A673 (cell line): ENCODE results near the gene RANBP10. TPM values are rescaled to one million over a fixed set of nuclear protein-coding genes. Genes with fewer than 3 reads are reported as not detected.

Experiments
- BruUV-seq: library from RNA; stranded (reverse); fragments of 400-500 nt; replicated peaks from 2 replicates; lab custom pipeline; 2021; lab: Mats Ljungman, UMichigan
- CTCF ChIA-PET: fragments of 300-600 bp; sonication (Branson Sonifier 250); formaldehyde crosslinking; loops from one replicate; lab custom pipeline; 2022; ENCODE audit warnings: antibody characterized with exemption; lab: Charles Lee
- POLR2A ChIA-PET: fragments of 300-600 bp; sonication (Branson Sonifier 250); formaldehyde crosslinking; loops from one replicate; lab custom pipeline; 2022; ENCODE audit warnings: antibody characterized with exemption; ENCODE audit not compliant: low non-redundant PET; lab: Charles Lee
- DNase-seq: peaks from one replicate; pipeline ENCODE4 v3.0.0-alpha.2; 2015; ENCODE audit warnings: low spot score
- H3K27ac ChIP-seq: fragments of 200-600 bp; sonication (generic); 2 replicates; pipeline ENCODE4 v1.5.1; 2016; ENCODE audit warnings: mixed run types, low read depth, mild to moderate bottlenecking, mixed read lengths, antibody characterized with exemption, low read length; ENCODE audit not compliant: poor library complexity, severe bottlenecking
- H3K27me3 ChIP-seq: fragments of 200-600 bp; sonication (generic); replicated peaks from 2 replicates; pipeline ENCODE4 v1.6.1; 2017; ENCODE audit warnings: mixed run types, low read depth, mild to moderate bottlenecking, mixed read lengths, antibody characterized with exemption, low read length; ENCODE audit not compliant: insufficient read depth, poor library complexity
- H3K36me3 ChIP-seq: fragments of 200-600 bp; sonication (generic); 2 replicates; pipeline ENCODE4 v1.6.1; 2016; ENCODE audit warnings: mixed run types, mild to moderate bottlenecking, mixed read lengths, antibody characterized with exemption, low read length; ENCODE audit not compliant: insufficient read depth, poor library complexity, severe bottlenecking
- H3K4me1 ChIP-seq: fragments of 200-600 bp; sonication (generic); 2 replicates; pipeline ENCODE4 v1.6.1; 2017; ENCODE audit warnings: mixed run types, mild to moderate bottlenecking, mixed read lengths, antibody characterized with exemption, low read length; ENCODE audit not compliant: insufficient read depth, poor library complexity, severe bottlenecking
- H3K4me3 ChIP-seq: fragments of 200-600 bp; sonication (generic); 2 replicates; pipeline ENCODE4 v1.5.1; 2016; ENCODE audit warnings: low read depth, mixed run types, mild to moderate bottlenecking, mixed read lengths, low read length; ENCODE audit not compliant: poor library complexity, severe bottlenecking
- H3K9me3 ChIP-seq: fragments of 200-600 bp; sonication (generic); 2 replicates; pipeline ENCODE4 v1.6.1; 2016; ENCODE audit warnings: mixed run types, low read depth, mild to moderate bottlenecking, mixed read lengths, antibody characterized with exemption, low read length; ENCODE audit not compliant: poor library complexity, severe bottlenecking
- EZH2 ChIP-seq: fragments of 200-600 bp; sonication (generic); IDR thresholded peaks from 2 replicates; pipeline ENCODE4 v1.6.1; 2017; ENCODE audit warnings: borderline replicate concordance, low read depth, mild to moderate bottlenecking, mixed read lengths, antibody characterized with exemption, low read length; ENCODE audit not compliant: poor library complexity, severe bottlenecking
- intact Hi-C: fragments of 100-400 bp; cut with micrococcal nuclease; formaldehyde crosslinking; loops from one replicate; pipeline ENCODE4 v1.10.0; 2022; ENCODE audit not compliant: unreplicated experiment
- total RNA-seq: library from RNA; stranded (reverse); gene quantifications from 2 replicates; pipeline ENCODE4 v1.2.3, GENCODE V29; 2021
- TF ChIP-seq, protein P1 (sequence below): fragments of 300-800, 200-600 bp; sonication (generic); conservative IDR thresholded peaks from 2 replicates; pipeline ENCODE4 v1.5.1; 2017; ENCODE audit warnings: low read depth, mild to moderate bottlenecking, antibody characterized with exemption, low read length, moderate library complexity, mixed read lengths

RANBP10 gene
- total RNA-seq, 1 experiment from 2014 or later: 28.0 TPM

DNA sequence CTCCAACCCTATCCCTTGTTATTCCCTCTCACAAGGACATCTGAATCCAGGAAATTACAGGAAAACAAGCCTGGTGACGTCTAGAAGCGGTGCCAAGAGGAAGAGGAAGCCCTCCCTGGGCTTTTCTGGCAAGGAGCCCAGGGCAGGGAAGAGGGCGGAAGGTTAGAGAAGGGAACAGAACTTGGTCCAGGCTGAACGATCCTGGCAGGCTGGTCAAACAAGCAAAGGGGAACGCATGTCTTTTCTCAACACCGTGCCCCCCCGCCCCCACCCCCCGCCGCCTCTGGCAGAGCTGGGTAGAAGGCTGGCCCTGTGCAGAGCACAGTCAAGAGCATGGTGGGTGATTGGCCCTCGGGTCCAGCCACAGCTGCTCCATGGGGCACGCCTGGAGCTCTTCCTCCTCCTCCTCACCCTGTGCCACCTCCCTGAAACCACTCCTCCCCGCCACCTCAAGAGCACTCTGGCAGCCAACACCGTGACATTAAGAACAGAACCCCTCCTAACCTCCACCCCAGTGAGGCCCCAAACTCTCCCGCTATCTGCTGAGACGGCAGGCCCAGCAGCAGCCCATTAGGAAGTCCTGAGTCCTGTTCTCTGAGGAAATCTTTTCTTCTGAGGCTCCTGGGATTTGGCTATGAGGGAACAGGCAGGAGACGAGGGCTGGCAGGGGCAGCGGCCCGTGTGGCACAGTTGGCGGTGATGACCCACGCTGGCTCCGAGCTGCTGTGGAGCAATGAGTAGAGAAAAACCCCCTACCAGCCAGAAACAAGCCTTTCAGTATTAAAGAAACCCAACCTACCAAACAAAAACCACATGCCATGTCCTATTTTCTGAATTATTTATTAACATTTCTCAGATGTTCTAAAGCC lies 132.4 kb downstream of the RANBP10 start:
- ChIA-PET POLR2A (no interaction called here), CTCF (interaction anchor here (0.5 to 1.8 kb wide), 3 partner anchors 87 to 153 kb away, joined by 3 to 8 read pairs (median 3); no protein-coding TSS in a partner anchor)
- intact Hi-C loops: loop anchor here (1.0 to 5.0 kb wide), 2 partner anchors 133 to 254 kb away; partner anchors contain the start of genes RANBP10 and TSNAXIP1
- peak; percentile 78 for DNase-seq
- TF ChIP-seq EZH2: no peak
- TF ChIP-seq, protein P1, sequence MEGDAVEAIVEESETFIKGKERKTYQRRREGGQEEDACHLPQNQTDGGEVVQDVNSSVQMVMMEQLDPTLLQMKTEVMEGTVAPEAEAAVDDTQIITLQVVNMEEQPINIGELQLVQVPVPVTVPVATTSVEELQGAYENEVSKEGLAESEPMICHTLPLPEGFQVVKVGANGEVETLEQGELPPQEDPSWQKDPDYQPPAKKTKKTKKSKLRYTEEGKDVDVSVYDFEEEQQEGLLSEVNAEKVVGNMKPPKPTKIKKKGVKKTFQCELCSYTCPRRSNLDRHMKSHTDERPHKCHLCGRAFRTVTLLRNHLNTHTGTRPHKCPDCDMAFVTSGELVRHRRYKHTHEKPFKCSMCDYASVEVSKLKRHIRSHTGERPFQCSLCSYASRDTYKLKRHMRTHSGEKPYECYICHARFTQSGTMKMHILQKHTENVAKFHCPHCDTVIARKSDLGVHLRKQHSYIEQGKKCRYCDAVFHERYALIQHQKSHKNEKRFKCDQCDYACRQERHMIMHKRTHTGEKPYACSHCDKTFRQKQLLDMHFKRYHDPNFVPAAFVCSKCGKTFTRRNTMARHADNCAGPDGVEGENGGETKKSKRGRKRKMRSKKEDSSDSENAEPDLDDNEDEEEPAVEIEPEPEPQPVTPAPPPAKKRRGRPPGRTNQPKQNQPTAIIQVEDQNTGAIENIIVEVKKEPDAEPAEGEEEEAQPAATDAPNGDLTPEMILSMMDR: no peak
- Histone ChIP-seq H3K27me3 (no peaks in the 10 kb centered on the region), H3K36me3 (no peaks in the 10 kb centered on the region), H3K9me3 (no peaks in the 10 kb centered on the region), H3K4me1 (peaks cover 19% of the 10 kb centered on the region), H3K4me3 (no peak overlapping the region), H3K27ac (peak overlapping the region; percentile 79)
- BruUV-seq: no TSS peak

Other genes with a start within 250 kb of the RANBP10 start
- 68.6 and 74.7 TPM in 2 replicates for gene CTCF, start 244.0 kb downstream of the RANBP10 start, total RNA-seq
- 4.4 and 9.5 TPM in 2 replicates for gene CARMIL2, start 161.4 kb downstream of the RANBP10 start, total RNA-seq
- gene ACD, start 146.3 kb downstream of the RANBP10 start, total RNA-seq: 45.8 and 48.0 TPM in 2 replicates
- gene PARD6A, start 145.6 kb downstream of the RANBP10 start, total RNA-seq: 8.6 and 8.7 TPM in 2 replicates
- 8.5 and 11.2 TPM in 2 replicates for gene ENKD1, start 139.8 kb downstream of the RANBP10 start, total RNA-seq
- not detected in 2 replicates for gene C16orf86, start 139.7 kb downstream of the RANBP10 start, total RNA-seq
- gene GFOD2, start 87.2 kb downstream of the RANBP10 start, total RNA-seq: 22.6 and 25.1 TPM in 2 replicates
- 1.0 and 1.6 TPM in 2 replicates for gene TSNAXIP1, start 329 bp upstream of the RANBP10 start, total RNA-seq
- gene THAP11, start 35.8 kb upstream of the RANBP10 start, total RNA-seq: 46.6 and 48.9 TPM in 2 replicates
- 197 and 217 TPM in 2 replicates for gene NUTF2, start 40.4 kb upstream of the RANBP10 start, total RNA-seq
- gene CENPT, start 41.1 kb upstream of the RANBP10 start, total RNA-seq: 52.9 and 62.3 TPM in 2 replicates
- gene EDC4, start 66.5 kb upstream of the RANBP10 start, total RNA-seq: 99.6 and 99.9 TPM in 2 replicates
- gene NRN1L, start 78.3 kb upstream of the RANBP10 start, total RNA-seq: 0.58 and 0.59 TPM in 2 replicates
- gene PSKH1, start 86.7 kb upstream of the RANBP10 start, total RNA-seq: 24.2 and 27.4 TPM in 2 replicates
- 2.9 and 3.2 TPM in 2 replicates for gene CTRL, start 125.3 kb upstream of the RANBP10 start, total RNA-seq
- gene PSMB10, start 130.3 kb upstream of the RANBP10 start, total RNA-seq: 21.6 and 24.8 TPM in 2 replicates
- gene LCAT, start 137.6 kb upstream of the RANBP10 start, total RNA-seq: 15.5 and 17.6 TPM in 2 replicates
- 41.9 and 47.6 TPM in 2 replicates for gene SLC12A4, start 162.1 kb upstream of the RANBP10 start, total RNA-seq
- not detected in 2 replicates for gene DPEP3, start 173.9 kb upstream of the RANBP10 start, total RNA-seq
- not detected in 2 replicates for gene DPEP2, start 192.9 kb upstream of the RANBP10 start, total RNA-seq
- not detected in 2 replicates for gene DPEP2NB, start 209.4 kb upstream of the RANBP10 start, total RNA-seq
- gene DDX28, start 216.7 kb upstream of the RANBP10 start, total RNA-seq: 14.2 and 16.0 TPM in 2 replicates
- gene DUS2, start 216.7 kb upstream of the RANBP10 start, total RNA-seq: 19.7 and 23.5 TPM in 2 replicates